Lung (tissue), 12 donors: ENCODE results near the gene GIGYF2. TPM values are rescaled to one million over a fixed set of nuclear protein-coding genes. Genes with fewer than 3 reads are reported as not detected.

ENCODE experiments used
- ATAC-seq: fragments of 200-7000 bp; cut with Tn5 transposase; one replicate; pipeline ENCODE4 v1.9.1; 2020; ENCODE audit warnings: moderate number of reproducible peaks; ENCODE audit not compliant: insufficient read depth, low FRiP score
- DNase-seq, 3 donors: peaks; one replicate each; pipeline ENCODE4 v3.0.0-alpha.2; 2013 to 2017
- H3K27ac ChIP-seq, 2 donors: one replicate each; pipeline ENCODE4 v1.5.1; 2013; ENCODE audit warnings: mild to moderate bottlenecking in 2 of 2, moderate library complexity in 2 of 2, control low read depth in 1 of 2, inconsistent platforms in 1 of 2, low read depth in 1 of 2, low read length in 1 of 2
- H3K27me3 ChIP-seq, 3 donors: one replicate each; pipeline ENCODE4 v1.5.1; 2013; ENCODE audit warnings: low read length in 2 of 3; ENCODE audit not compliant: control insufficient read depth in 3 of 3, insufficient read depth in 3 of 3
- H3K36me3 ChIP-seq, 4 donors: one replicate each; pipeline ENCODE4 v1.5.1; 2013; ENCODE audit warnings: low read length in 4 of 4, mild to moderate bottlenecking in 1 of 4, moderate library complexity in 1 of 4; ENCODE audit not compliant: control insufficient read depth in 4 of 4, insufficient read depth in 4 of 4
- H3K4me1 ChIP-seq, 5 donors: one replicate each; pipeline ENCODE4 v1.5.1; 2013; ENCODE audit warnings: low read length in 5 of 5, mild to moderate bottlenecking in 2 of 5, moderate library complexity in 1 of 5; ENCODE audit not compliant: control insufficient read depth in 5 of 5, insufficient read depth in 5 of 5
- H3K4me3 ChIP-seq: one replicate; pipeline ENCODE4 v1.5.1; 2013; ENCODE audit warnings: mild to moderate bottlenecking, control low read depth, moderate library complexity
- H3K9ac ChIP-seq, 2 donors: one replicate each; pipeline ENCODE4 v1.5.1; 2013; ENCODE audit warnings: low read length in 2 of 2, control low read depth in 1 of 2; ENCODE audit not compliant: insufficient read depth in 1 of 2
- H3K9me3 ChIP-seq, 4 donors: one replicate each; pipeline ENCODE4 v1.5.1; 2013; ENCODE audit warnings: low read length in 3 of 4, mild to moderate bottlenecking in 1 of 4, moderate library complexity in 1 of 4; ENCODE audit not compliant: control insufficient read depth in 4 of 4, insufficient read depth in 3 of 4
- WGBS, 2 donors: extraction: QIAGEN DNeasy Blood & Tissue Kit; methylation state at CpG; one replicate each; pipeline ENCODE4 v1.1.7; 2013; 5-methylcytosine and 5-hydroxymethylcytosine counted together
- polyA plus RNA-seq, 2 donors: library from polyadenylated mRNA; stranded (reverse); fragments of 200-250 nt; gene quantifications; one replicate each; pipeline ENCODE4 v1.2.1, GENCODE V29; 2013
- total RNA-seq, 2 donors: library from RNA; depleted of rRNA in 1 of 2; stranded (reverse); fragments of >200 nt in 1 of 2; gene quantifications; one replicate each; pipeline ENCODE4 v1.2.1, GENCODE V29; 2014 to 2021
- TF ChIP-seq, protein P1 (sequence below): IDR thresholded peaks from 2 replicates; pipeline ENCODE4 v1.5.1; 2012; ENCODE audit warnings: mild to moderate bottlenecking; ENCODE audit errors: control extremely low read depth, extremely low read depth
- donor health status: control.
- donor health status: control.
- donor health status: Bipolar disorder and iron deficiency.
- donor health status: healthy.
- donor health status: DM: yes; HTN: yes; CAD: no.

Gene GIGYF2
- total and polyA plus RNA-seq, 4 donors = 15.9 to 145 (median 37.3) TPM

DNA sequence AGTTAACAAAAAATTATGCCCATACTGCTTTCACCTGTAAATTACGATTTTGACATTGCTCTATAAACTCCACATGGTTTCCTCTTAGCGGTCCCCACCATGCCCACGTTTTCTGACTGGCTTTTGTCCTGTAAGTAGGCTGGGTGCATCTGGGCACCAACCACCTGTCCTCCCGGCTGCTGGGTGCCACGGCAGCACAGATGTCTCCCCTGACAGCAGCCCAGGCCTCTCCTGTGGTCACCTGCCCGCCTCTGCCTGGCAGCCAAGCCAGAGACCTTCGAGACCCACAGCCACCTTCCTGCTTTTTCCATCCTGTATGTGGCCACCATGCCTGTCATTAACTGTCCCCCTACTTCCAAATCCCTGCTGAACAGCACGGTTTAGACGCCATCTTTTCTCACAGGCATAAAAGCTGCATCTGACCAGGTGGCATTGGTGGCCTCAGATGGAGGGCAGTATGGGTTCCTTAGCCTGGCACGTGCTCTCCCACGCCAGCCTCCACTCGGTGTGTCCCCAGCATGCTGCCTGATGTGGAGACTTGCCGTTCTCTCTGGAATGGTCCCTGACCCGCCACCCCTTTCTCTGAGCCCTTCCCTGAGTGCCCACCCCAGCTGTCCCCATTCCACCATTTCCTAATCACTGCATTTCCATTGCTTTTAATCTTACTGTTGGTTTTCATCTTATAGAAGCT, 191.9 kb downstream of the GIGYF2 start:
- WGBS, 2 donors = 84 to 85% methylated on average over 14 of the region's 14 CpGs
- Histone ChIP-seq H3K4me1 (peaks cover 0 to 3% (median 0%) of the 10 kb centered on the region in 5 donors), H3K9me3 (no peaks in the 10 kb centered on the region), H3K27ac (no peak overlapping the region), H3K4me3 (no peak overlapping the region), H3K27me3 (peaks cover 0 to 6% (median 0%) of the 10 kb centered on the region in 3 donors), H3K36me3 (no peaks in the 10 kb centered on the region), H3K9ac (no peak overlapping the region)
- TF ChIP-seq, protein P1, sequence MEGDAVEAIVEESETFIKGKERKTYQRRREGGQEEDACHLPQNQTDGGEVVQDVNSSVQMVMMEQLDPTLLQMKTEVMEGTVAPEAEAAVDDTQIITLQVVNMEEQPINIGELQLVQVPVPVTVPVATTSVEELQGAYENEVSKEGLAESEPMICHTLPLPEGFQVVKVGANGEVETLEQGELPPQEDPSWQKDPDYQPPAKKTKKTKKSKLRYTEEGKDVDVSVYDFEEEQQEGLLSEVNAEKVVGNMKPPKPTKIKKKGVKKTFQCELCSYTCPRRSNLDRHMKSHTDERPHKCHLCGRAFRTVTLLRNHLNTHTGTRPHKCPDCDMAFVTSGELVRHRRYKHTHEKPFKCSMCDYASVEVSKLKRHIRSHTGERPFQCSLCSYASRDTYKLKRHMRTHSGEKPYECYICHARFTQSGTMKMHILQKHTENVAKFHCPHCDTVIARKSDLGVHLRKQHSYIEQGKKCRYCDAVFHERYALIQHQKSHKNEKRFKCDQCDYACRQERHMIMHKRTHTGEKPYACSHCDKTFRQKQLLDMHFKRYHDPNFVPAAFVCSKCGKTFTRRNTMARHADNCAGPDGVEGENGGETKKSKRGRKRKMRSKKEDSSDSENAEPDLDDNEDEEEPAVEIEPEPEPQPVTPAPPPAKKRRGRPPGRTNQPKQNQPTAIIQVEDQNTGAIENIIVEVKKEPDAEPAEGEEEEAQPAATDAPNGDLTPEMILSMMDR = no peak
- DNase-seq (no peak), ATAC-seq (no peak)

DNA sequence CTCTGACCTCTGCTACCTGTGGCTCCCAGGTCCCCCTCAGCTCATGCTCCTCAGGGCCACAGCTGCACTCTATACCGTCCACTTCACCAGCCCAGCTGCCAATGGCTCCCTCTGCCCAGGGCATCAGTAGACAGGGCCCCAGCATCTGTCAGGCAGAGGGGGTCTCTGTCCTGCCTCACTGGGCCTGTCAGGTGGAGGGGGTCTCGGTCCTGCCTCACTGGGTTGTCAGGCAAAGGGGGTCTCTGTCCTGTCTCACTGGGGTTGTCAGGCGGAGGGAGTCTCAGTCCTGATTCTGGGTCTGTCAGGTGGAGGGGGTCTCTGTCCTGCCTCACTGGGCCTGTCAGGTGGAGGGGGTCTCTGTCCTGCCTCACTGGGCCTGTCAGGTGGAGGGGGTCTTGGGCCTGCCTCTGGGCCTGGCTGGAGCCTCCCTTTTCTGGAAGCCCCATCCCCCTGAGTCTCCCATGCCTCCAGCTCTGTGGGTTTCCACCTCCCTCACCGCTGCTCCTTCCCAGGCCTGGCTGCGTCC, 192.8 kb downstream of the GIGYF2 start:
- peaks cover 0 to 3% (median 0%) of the 10 kb centered on the region in 5 donors for H3K4me1 ChIP-seq
- peaks cover 0 to 6% (median 0%) of the 10 kb centered on the region in 3 donors for H3K27me3 ChIP-seq
- DNase-seq = no peak
- TF ChIP-seq, protein P1 = no peak
- no peak for ATAC-seq
- no peak overlapping the region for H3K9ac ChIP-seq
- WGBS, 2 donors = 86 to 89% methylated on average over 5 of the region's 5 CpGs
- H3K4me3 ChIP-seq = no peak overlapping the region
- no peak overlapping the region for H3K27ac ChIP-seq
- H3K9me3 ChIP-seq = no peaks in the 10 kb centered on the region
- no peaks in the 10 kb centered on the region for H3K36me3 ChIP-seq

DNA sequence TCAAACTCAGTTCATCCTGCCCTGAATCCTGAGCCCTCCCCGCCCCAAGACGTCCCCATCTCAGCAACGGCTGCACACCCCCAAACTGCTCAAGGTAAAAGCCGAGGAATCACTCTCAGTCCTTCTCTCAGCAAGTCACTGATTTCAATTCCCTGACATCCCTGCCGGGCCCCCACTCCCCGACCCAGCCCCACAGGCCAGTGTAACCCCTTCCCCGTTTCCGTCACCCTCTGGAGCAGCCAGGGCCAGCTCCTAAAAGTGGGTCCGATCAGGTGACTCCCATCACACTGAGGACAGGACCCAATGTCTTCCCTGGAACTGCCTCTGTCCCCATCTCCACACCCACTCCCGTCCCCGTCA, 193.4 kb downstream of the GIGYF2 start:
- no peak for DNase-seq
- no peaks in the 10 kb centered on the region for H3K36me3 ChIP-seq
- peaks cover 0 to 6% (median 0%) of the 10 kb centered on the region in 3 donors for H3K27me3 ChIP-seq
- no peak overlapping the region for H3K4me3 ChIP-seq
- H3K4me1 ChIP-seq = peaks cover 0 to 3% (median 0%) of the 10 kb centered on the region in 5 donors
- H3K9ac ChIP-seq = no peak overlapping the region
- ATAC-seq = no peak
- TF ChIP-seq, protein P1 = no peak
- H3K27ac ChIP-seq = no peak overlapping the region
- 80 to 91% methylated on average over 11 of the region's 11 CpGs for WGBS, 2 donors
- no peaks in the 10 kb centered on the region for H3K9me3 ChIP-seq
